Stimulated activated CD4-positive, alpha-beta T cell treated with anti-CD3 and anti-CD28 coated beads, TNF-alpha, amount 100 ng/mL, for 4 hours (primary cell): Measurements from ENCODE around the gene SNRPB.

Source experiments
- DNase-seq, 3 experiments: peaks; one replicate each; pipeline ENCODE4 v3.0.0-alpha.2; 2020; ENCODE audit warnings: low read depth in 3 of 3

The SNRPB gene

GRCh38 chr20:2475850-2476741 is 5.5 kb upstream of the SNRPB start:
- DNase-seq = no peak

DNA sequence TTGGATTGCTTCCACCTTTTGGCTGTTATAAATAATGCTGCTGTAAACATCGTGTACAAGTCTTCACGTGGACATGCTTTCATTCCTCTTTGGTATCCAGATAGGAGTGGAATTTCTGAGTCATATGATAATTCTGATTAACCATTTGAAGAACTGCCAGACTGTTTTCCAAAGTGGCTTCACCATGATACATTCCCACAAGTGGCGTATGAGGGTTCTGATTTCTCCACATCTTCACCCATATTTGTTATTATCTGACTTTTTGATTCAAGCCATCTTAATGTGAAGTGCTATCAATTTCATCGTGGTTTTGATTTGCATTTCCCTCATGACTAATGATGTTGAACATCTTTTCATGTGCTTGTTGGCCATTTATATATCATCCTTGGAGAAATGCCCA is 2.9 kb upstream of the SNRPB start:
- no peak for DNase-seq

DNA sequence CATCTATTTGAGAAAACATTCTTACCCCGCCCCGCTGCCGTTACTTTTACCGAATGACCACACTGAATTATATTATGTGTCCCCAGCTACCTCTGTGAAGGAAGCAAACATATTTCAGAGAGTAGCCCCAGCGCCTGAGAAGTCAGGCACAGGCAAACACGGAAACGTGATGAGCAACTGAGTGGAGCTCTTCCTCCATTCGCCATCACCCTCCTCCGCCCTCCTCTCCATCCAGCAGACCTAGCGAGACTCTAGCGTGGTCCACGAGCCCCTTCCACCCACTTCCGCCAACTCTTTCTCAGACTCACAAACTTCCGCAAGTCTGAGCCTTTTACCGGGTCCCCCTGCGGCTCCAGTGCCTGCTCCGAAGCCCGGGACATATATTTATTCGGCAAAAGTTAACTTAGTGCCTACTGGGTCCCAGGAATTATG is 582 bp downstream of the SNRPB start:
- DNase-seq = peak; percentile 39 to 43 (median 41)

DNA sequence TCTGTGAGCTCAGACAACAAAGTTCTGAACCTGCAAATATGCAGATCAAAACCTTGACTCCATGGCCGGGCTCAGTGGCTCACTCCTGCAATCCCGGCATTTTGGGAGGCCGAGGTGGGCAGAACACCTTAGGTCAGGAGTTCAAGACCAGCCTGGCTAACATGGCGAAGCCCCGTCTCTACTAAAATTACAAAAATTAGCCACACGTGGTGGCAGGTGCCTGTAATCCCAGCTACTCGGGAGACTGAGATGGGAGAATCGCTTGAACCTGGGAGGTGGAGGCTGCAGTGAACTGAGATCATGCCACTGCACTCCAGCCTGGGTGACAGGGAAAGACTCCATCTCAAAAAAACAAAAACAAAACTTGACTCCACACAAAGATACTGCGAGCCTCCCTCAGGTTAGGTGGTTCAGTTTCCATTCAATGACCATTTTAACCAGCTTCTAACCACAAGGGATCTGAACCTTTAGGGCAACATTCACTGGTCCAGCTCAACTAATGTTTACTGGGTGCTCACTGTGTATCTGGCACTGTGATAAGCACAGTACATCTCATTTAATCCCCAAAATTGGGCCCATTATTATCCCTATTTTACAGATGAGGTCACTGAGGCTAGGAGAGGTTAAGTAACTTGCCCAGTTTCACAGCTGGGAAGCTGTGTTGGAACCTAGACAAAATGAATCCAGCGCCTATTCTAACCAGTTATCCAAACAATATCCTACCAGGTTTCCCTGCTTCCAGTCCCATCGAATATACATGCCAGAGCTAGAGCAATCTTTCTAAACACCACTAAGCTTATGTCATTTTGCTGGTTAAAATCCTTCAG is 1.8 kb downstream of the SNRPB start:
- no peak for DNase-seq

DNA sequence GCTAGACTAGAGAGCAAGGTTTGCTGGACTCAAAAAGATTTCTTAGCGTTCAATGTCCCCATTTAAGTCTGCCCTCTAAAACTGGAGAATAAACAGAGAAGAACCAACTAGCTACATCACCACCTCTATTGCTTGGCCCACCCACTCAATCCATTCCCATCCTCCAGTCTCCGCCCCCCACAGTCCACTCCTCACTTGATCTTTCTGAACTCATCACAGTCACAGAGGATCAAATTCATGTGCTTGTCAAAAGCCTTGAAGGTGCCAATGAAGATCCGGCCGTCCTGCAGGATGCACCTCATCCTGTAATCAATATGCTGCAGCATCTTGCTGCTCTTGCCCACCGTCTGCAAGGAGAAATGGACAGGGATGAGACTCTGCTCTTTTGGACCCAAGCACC is 3.2 kb downstream of the SNRPB start:
- DNase-seq = no peak

DNA sequence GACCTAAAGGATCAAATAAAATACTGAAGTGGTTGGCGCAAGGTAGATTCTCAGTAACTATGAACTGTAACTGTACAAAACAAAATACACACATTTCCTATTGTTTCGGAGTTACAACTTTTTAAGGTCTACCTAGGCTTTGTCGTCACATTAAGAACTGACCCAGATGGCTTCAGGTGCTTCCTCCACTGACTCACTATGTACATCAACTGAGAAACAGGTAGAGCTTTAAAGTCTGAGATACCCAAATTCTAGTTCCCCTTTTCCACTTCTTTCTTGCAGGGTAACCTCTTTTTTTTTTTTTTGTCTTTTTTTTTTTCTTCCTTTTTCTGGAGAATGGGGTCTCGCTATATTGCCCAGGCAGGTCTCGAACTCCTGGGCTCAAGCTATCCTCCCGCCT is 5.5 kb downstream of the SNRPB start:
- no peak for DNase-seq

- DNase-seq = no peak
These were observed 6.8 kb downstream of the SNRPB start for GRCh38 chr20:2463616-2464365.

GRCh38 chr20:2462484-2462883 is 8.1 kb downstream of the SNRPB start:
- DNase-seq = no peak

DNA sequence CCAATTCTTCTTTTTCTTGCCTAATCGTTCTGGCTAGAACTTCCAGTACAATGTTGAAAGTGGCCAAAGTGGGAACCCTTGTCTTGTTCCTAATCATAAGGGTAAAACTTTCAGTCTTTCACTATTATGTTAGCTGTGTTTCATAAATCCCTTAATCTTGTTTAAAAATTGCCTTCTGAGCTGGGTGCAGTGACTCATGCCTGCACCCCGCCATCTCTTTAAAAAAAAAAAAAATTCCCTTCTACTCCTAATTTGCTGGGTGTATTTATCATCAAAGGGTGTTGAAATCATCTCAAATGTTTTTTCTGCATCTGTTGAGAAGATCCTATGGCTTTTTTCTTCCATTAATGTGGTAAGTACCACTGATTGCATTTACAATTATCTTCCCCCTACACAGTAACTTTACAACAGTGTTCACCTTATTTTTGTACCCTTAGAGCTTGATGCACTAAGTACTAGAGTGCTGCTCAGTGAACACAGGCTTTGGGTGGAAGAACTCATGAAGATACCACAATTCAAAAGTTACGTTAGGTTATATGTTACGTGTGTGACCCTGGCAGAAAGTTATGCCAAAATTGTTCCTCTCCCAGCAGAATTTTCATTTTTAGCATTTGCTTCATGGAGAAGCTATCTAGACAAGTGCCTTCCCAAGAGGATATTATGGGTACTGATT is 9.7 kb downstream of the SNRPB start:
- no peak for DNase-seq

- no peak for DNase-seq
These were observed 10.4 kb downstream of the SNRPB start for GRCh38 chr20:2459981-2460751.

DNA sequence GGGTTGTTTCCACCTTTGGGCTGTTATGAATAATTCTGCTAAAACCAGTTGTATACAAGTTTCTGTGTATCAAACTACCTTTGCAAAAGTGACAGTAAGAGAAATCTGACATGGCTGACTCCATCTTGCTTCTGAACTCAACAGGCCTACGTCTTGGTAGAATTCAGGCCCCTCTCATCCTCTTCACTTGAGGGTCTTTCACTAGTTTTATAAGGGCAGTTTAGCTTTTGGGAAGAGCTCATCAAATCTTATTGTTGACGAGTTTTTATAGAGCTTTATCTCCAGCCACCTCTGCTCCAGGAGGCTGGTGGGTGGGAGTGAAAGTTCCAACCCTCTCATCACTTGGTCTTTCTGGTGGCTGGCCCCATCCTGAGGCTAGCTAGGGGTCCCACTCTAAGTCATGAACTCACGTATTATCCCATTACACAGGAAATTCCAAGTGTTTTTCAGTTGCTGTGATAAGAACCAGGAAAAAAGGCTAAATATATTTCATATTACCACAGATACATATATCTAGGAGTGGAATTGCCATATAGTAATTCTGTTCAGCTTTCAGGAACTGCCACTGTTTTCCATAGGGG is 11.6 kb downstream of the SNRPB start:
- no peak for DNase-seq

DNA sequence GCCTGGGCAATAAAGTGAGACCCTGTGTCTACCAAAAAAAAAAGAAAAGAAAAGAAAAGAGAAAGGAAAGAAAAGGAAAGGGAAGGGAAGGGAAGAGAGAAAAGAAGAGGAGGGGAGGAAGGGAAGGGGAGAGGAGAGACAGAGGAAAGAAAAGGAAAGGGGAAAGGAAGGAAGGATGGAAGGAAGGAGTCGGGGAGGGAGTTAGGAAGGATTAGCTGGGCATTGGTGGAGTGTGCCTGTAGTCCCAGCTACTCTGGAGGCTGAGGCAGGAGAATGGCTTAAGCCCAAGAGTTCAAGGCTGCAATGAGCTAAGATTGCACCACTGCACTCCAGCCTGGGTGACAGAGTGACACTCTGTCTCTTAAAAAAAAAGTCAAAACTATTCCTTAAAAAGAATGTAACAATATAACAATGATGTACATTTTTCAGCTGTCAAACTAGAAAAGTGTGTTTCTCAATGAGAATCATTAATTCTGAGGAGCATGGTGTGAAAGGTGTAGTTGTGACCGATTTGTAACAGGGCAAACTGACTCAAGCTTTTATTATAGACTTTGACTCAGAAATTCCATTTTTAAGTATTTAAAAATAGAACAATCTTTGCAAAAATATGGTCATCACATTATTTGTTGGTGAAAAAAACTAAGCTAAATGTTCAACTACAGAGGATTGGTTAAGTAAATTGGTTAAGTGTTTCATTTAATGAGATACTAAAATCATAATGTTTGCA is 14.7 kb downstream of the SNRPB start:
- DNase-seq = no peak

DNA sequence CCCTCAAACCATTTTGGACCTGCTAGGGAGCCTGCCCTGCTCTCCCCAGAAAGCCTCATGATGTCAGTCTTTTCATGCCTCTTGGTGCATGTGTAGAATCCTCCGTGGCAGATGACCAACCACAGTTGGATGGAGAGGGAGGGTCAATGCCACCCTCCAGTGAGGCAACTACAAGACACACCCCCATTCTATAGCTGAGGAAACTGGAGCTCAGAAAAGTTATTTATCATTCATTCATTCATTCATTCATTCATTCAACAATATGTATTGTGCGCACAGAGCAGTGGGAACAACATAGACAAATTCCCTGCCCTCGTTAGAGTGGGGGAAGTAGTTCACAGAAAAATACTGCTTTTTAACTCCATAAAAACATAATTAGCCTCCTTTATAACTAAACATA is 16.8 kb downstream of the SNRPB start:
- no peak for DNase-seq

DNA sequence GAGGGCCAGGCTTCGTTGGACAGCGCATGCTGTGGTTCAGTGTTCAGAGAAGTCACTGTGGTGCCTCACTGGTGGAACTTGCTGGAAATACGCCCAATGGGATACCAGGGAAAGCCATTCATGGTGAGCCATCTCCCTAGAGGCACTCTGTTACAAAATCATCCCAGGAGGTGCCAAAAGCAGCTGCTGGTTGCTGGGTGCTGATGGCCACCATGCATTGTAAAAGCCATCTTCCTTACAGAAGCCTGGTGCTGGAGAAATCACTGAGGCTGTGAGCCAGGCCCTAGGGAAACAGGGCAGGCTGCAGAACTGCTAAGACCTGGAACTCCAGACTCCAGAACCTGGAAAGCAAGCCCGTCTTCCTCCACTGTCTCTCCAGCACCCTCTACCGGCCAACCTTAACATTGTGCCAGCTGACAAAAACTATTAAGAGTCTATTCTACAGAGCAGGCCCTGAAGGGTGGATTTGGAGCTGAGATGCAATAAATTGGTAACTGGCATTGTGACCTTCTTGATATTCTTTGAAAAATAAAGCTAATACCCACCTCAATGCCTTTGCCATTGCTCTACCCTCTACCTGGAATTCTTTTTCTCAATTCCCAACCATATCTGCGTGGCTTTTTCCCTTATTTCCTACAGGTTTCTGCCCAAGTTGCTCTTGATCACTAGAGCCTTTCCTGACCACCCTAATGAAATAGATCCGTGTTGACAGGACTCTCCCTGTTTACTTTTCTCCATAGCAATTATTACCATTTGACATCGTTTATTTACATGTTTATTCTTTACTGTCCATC is 18.5 kb downstream of the SNRPB start:
- peak; percentile 32 to 37 (median 35) for DNase-seq

DNA sequence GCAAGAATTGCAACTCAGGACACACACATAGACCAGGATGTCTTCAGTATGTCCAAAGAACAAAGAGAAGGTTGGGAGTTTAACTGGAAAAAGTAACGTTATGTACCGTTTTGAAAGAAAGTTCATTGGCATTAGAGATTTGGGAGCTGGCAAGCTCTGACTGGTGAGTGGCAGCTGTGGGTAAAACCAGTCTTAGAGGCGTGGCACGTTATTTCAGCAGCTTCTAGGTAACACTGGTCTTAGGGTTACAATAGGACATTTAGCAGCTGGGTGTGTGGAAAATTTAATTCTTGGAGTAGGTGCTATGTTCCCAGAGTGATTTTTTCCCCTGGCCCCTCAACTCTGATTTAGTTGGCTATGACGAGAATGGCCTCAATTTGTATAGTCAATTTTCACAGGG is 19.2 kb downstream of the SNRPB start:
- no peak for DNase-seq

- DNase-seq = no peak
These were observed 21.2 kb downstream of the SNRPB start for GRCh38 chr20:2449386-2449785.

- DNase-seq = no peak
These were observed 23.7 kb downstream of the SNRPB start for GRCh38 chr20:2446845-2447244.

DNA sequence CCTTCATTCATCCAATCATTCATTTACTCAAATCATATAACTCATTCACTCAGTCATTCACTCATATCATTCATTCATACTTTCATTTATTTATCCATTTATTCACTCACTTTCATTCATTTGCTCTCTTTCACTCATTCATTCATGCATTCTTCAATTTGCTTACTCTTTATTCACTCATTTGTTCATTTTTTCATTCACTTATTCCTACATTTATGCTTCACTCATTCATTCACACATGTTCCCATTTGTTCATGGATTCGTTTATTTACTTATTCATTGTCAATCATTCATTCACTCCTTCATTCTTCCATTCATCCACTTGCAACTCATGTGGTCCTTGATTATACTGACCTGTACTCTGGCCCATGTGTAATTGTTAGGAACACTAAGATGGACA is 39.4 kb downstream of the SNRPB start:
- DNase-seq = no peak

- DNase-seq = no peak
These were observed 40.1 kb downstream of the SNRPB start for GRCh38 chr20:2430538-2430937.
